Parathyroid adenoma (tissue), 2 donors: ENCODE data around the gene OR8B8.
A peak's percentile ranks its signal among the peaks of the same experiment; 100 is the strongest.

Experiments
- H2AFZ ChIP-seq: fragments of 300-600 bp; sonication (generic); one replicate; pipeline ENCODE4 v1.7.0; 2017; ENCODE audit warnings: antibody characterized with exemption, mild to moderate bottlenecking
- H3K27ac ChIP-seq: fragments of 300-600 bp; sonication (generic); one replicate; pipeline ENCODE4 v1.7.0; 2017
- H3K27me3 ChIP-seq: fragments of 300-600 bp; sonication (generic); one replicate; pipeline ENCODE4 v1.7.0; 2017; ENCODE audit warnings: low read length; ENCODE audit not compliant: control insufficient read depth, insufficient read depth
- H3K36me3 ChIP-seq: fragments of 300-600 bp; sonication (generic); one replicate; pipeline ENCODE4 v1.7.0; 2017; ENCODE audit warnings: low read length; ENCODE audit not compliant: control insufficient read depth, insufficient read depth
- H3K4me1 ChIP-seq: fragments of 300-600 bp; sonication (generic); one replicate; pipeline ENCODE4 v1.7.0; 2017; ENCODE audit warnings: control low read depth
- H3K4me2 ChIP-seq: fragments of 300-600 bp; sonication (generic); one replicate; pipeline ENCODE4 v1.7.0; 2017; ENCODE audit warnings: low read length
- H3K4me3 ChIP-seq: fragments of 300-600 bp; sonication (generic); one replicate; pipeline ENCODE4 v1.7.0; 2017; ENCODE audit warnings: low read depth, low read length
- H3K79me2 ChIP-seq: fragments of 300-600 bp; sonication (generic); one replicate; pipeline ENCODE4 v1.7.0; 2017; ENCODE audit warnings: control low read depth
- H3K9ac ChIP-seq: fragments of 300-600 bp; sonication (generic); one replicate; pipeline ENCODE4 v1.7.0; 2017; ENCODE audit warnings: mild to moderate bottlenecking
- H3K9me3 ChIP-seq: fragments of 300-600 bp; sonication (generic); one replicate; pipeline ENCODE4 v1.7.0; 2017; ENCODE audit warnings: low read length; ENCODE audit not compliant: control insufficient read depth
- TF ChIP-seq, protein P1 (sequence below): fragments of 300-600 bp; sonication (generic); IDR thresholded peaks from one replicate; pipeline ENCODE4 v1.7.0; 2017; ENCODE audit warnings: antibody characterized with exemption, mild to moderate bottlenecking
- donor health status: primary hyperparathyroidism.

Gene OR8B8

DNA sequence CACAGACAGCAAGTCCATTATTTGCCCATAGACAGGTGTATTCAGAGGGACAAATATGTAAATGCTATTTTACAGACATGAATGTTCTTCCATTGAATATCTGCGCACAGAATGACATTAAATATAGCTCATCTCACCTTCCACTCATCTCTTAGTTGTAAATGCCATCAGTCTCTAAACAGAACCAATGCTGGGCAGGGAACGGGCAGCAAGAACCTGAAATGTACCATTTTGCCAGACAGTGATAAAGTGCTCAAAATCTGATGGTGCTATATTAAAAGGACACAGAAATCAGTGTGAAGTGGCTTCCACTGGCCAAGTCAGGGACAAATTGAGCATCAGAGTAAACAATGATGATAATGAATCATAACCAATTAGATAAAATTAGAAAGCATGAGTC lies 10.8 kb downstream of the OR8B8 start:
- H3K9me3 ChIP-seq: no peaks in the 10 kb centered on the region
- no peak overlapping the region for H3K27ac ChIP-seq
- H3K9ac ChIP-seq: no peak overlapping the region
- no peak overlapping the region for H3K4me3 ChIP-seq
- H3K27me3 ChIP-seq: no peaks in the 10 kb centered on the region
- TF ChIP-seq, protein P1, sequence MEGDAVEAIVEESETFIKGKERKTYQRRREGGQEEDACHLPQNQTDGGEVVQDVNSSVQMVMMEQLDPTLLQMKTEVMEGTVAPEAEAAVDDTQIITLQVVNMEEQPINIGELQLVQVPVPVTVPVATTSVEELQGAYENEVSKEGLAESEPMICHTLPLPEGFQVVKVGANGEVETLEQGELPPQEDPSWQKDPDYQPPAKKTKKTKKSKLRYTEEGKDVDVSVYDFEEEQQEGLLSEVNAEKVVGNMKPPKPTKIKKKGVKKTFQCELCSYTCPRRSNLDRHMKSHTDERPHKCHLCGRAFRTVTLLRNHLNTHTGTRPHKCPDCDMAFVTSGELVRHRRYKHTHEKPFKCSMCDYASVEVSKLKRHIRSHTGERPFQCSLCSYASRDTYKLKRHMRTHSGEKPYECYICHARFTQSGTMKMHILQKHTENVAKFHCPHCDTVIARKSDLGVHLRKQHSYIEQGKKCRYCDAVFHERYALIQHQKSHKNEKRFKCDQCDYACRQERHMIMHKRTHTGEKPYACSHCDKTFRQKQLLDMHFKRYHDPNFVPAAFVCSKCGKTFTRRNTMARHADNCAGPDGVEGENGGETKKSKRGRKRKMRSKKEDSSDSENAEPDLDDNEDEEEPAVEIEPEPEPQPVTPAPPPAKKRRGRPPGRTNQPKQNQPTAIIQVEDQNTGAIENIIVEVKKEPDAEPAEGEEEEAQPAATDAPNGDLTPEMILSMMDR: no peak
- no peaks in the 10 kb centered on the region for H3K36me3 ChIP-seq
- no peaks in the 10 kb centered on the region for H3K4me1 ChIP-seq
- H3K4me2 ChIP-seq: no peak overlapping the region
- no peak overlapping the region for H2AFZ ChIP-seq
- no peaks in the 10 kb centered on the region for H3K79me2 ChIP-seq

DNA sequence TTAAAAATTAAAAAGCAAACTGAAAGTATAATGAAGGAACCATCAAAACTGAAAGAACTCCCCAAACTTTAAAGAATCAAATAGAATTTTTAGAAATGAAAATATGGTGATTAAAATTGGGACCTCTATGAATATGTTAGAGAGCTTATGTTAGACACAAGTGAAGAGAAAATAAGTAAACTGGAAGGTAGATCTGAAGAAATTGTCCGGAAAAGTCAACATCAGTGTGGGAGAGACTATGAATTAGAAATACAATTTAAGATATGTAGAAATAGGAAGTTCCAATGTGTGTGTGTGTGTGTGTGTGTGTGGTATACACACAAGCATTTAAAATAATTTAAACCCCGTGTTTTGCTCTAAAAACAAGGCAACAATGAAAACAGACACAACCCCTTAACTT lies 15.9 kb downstream of the OR8B8 start:
- no peaks in the 10 kb centered on the region for H3K36me3 ChIP-seq
- no peaks in the 10 kb centered on the region for H3K9me3 ChIP-seq
- TF ChIP-seq, protein P1: no peak
- H3K4me1 ChIP-seq: no peaks in the 10 kb centered on the region
- H3K9ac ChIP-seq: no peak overlapping the region
- no peak overlapping the region for H2AFZ ChIP-seq
- H3K27me3 ChIP-seq: no peaks in the 10 kb centered on the region
- H3K27ac ChIP-seq: no peak overlapping the region
- H3K4me2 ChIP-seq: no peak overlapping the region
- H3K4me3 ChIP-seq: no peak overlapping the region
- no peaks in the 10 kb centered on the region for H3K79me2 ChIP-seq

DNA sequence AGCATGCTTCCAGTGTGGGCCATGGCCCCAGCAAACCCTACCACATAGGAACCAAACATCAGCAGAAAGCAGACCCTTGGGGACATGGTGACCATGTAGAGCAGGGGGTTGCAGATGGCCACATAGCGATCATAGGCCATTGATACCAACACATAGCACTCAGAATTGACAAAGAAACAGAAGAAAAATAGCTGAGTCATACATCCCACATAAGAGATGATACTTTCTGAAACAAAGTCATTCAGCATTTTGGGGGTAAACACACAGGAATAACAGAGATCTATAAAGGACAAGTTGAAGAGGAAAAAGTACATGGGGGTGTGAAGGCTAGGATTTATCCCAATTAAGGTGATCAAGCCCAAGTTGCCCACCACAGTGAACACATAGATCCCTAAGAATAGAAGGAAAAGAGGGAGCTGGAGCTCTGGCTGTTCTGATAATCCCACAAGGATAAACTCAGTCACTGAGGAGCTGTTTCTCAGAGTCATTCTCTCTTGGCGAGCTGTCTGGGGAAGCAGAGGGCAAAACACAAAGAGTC lies 21.0 kb downstream of the OR8B8 start, which contains the start of gene OR8B4:
TSS of gene OR8B4 (minus strand) at position 488 of the 538 bp plus-strand sequence. CDS start at position 488, 0 bp downstream.
- Histone ChIP-seq H3K27ac (no peak within 1 kb of the TSS), H3K4me3 (no peak within 1 kb of the TSS), H3K4me1 (no peaks in the 10 kb centered on the region), H3K9me3 (no peaks in the 10 kb centered on the region), H2AFZ (no peak within 1 kb of the TSS), H3K79me2 (no peaks in the 10 kb centered on the region), H3K9ac (no peak within 1 kb of the TSS), H3K4me2 (no peak within 1 kb of the TSS), H3K27me3 (no peaks in the 10 kb centered on the region), H3K36me3 (no peaks in the 10 kb centered on the region)
- TF ChIP-seq, protein P1: no peak

DNA sequence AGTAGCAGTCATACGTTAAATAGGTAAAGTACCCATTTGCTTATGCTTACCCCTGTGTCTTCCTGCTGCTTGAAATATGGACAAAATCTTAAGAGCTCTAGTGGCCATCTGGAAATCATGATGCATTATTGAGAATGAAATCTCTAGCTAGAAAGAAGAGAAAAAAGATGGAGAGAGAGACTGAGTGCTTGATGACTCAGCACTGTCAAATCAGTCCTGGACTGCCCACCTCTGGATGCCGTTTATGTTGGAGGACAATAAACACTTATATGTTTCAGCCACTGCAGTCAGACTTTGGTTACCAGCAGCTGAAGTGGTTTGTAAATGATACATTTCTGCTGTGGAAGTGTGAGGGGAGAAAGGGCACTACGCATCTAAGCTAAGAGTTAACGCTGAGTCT lies 24.5 kb downstream of the OR8B8 start:
- Histone ChIP-seq H3K9me3 (no peaks in the 10 kb centered on the region), H3K79me2 (no peaks in the 10 kb centered on the region), H3K4me2 (no peak overlapping the region), H3K4me1 (no peaks in the 10 kb centered on the region), H3K36me3 (no peaks in the 10 kb centered on the region), H2AFZ (no peak overlapping the region), H3K27ac (no peak overlapping the region), H3K27me3 (no peaks in the 10 kb centered on the region), H3K4me3 (no peak overlapping the region), H3K9ac (no peak overlapping the region)
- TF ChIP-seq, protein P1: no peak

DNA sequence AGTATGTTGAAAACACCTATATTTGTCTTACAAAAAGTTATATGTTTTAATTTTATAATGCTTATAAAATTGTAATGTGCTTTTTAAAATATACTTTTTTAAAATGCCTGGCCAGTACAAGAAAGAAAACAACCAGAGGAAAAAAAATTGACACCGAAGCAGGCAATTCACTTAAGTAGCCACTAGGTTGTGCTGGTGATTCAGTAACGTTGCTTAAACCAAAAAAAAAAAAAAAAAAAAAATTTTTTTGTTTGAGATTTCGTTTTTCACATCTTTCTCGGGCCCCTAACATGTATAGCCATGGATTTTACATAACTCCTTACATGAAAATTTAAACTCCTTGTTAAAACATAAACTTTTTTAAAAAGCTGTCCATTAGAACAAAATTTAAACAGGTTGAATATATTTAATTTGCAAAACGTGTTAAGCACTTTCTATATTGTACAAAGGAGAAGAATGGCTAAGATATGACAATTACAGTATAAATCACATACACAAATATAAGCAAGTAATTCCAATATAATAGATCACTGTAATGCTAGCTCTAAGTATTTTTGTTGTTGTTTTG lies 30.1 kb downstream of the OR8B8 start:
- Histone ChIP-seq H3K4me3 (no peak overlapping the region), H2AFZ (no peak overlapping the region), H3K36me3 (no peaks in the 10 kb centered on the region), H3K79me2 (no peaks in the 10 kb centered on the region), H3K27ac (no peak overlapping the region), H3K27me3 (no peaks in the 10 kb centered on the region), H3K4me2 (no peak overlapping the region), H3K4me1 (no peaks in the 10 kb centered on the region), H3K9ac (no peak overlapping the region), H3K9me3 (no peaks in the 10 kb centered on the region)
- TF ChIP-seq, protein P1: peak; percentile 43
